DMS153 treated with DMSO at 0.1 percent for 48 hours (cell line): Measurements from ENCODE around the gene MRPL4.

ENCODE experiments used
- DNase-seq: peaks from one replicate; lab custom pipeline; 2025; ENCODE audit not compliant: unreplicated experiment; lab: John Stamatoyannopoulos, UW

The MRPL4 gene

DNA sequence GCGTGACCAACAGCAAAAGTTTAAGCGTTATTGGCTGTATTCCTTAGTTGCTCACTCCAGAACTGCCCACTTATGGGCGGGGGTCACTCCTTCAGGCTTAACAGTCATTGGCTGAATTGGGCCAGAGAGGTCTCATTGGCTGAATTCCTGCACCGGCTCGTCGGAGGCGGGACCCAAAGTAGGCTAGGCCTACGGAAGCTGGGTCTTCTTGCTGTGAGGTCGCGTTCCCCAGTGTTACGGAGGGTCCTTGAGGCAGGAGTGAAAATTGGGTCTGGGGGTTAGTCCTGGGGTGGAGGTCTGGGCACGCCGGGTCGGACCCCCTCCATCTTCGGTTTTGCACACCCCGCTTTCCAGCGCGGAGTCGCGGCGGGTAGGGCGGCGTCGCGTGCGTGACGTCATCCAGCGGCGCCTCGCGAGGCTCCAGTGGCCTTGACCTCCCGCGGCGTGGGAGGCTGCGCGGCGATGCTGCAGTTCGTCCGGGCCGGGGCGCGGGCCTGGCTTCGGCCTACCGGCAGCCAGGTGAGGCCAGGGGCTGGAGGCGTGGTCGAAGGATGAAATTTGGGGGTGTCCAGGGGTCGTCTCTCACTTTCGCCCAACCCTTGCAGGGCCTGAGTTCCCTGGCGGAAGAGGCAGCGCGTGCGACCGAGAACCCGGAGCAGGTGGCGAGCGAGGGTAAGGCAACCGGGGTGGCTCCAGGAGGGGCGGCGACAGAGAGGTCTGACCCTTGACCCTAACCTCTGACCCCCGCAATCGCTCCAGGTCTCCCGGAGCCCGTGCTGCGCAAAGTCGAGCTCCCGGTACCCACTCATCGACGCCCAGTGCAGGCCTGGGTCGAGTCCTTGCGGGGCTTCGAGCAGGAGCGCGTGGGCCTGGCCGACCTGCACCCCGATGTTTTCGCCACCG, at the start of gene MRPL4:
TSS of gene MRPL4 (plus strand) at position 423 of the 903 bp plus-strand sequence. CDS start at position 463, 40 bp downstream.
- DNase-seq, result peak; percentile 96

DNA sequence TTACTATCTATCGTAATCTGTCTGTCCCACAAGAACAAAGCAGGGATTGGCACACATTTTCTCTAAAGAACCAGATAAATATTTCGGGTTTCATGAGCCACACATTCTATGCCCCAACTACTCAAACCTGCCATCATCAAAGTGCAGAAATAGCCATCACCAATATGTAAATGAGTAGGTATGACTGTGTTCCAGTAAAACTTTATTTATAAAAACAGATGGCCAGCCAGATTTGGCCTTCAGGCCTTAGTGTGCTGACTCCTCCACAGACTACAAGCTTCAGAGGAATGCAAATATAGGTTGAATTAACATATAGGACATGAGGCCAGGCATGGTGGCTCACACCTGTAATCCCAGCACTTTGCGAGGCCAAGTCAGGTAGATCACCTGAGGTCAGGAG, 48.3 kb upstream of the MRPL4 start:
- no peak for DNase-seq

DNA sequence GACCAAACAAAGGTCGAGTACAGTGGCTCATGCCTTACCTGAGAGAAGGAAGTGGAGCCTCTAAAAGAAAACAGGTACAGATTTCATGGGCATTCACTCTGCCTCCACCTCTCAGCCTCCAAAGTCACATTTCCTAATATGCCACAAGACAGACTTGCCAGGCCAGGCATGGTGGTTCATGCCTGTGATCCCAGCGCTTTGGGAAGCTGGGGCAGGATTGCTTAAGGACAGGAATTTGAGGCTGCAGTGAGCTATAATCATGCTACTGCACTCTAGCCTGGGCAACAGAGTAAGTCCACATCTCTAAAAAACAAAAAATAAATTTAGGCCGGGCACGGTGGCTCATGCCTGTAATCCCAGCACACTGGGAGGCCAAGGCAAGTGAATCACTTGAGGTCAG, 46.4 kb upstream of the MRPL4 start:
- no peak for DNase-seq

DNA sequence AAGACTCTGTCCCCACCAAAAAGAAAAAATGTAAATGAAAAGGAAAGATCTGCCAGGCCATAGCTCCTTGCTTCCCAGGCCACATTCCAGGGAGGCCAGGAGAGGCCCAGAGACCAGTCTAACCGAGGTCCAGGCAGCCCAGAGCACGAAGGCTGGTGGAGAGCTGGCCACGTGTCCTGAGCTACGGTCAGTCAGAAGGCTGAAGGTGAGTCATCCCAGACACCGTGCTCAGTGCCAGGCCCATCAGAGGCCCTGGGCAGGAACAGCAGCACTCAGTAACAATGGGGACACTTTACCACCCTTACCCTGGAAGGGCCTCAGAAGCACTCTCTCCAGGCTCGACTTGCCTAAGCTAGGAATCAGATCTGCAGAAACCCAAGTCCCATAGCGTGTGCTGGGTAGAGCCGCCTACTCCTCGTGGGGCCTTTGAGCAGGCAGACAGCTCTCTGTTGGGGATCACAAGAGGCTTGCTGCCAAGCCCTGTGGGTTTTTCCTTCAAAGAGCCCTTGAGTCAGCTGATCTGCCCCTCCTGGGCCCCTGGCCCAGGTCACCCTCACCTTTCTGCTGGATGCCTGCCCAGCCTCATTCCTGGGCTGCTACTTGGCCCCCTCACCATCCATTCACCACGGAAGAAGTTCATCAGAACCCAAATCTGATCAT, 45.7 kb upstream of the MRPL4 start:
- no peak for DNase-seq

DNA sequence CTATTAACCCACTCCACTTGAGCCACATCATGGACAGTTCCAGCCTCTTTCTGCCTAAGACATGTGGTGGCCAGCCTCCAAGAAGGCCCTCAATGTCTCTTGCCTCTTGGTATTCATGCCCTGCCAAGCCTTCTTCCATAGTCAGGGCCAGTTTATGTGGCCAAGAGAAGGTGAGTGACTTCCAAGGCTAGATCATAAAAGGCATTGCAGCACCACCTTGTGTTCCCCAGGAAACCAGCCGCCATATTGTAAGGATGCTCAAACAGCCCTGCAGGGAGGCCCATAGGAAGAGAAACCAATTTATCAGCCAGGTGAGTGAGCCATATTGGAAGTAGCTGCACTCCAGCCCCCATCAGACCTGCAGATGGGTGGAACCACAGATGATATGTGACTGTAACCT, 45.0 kb upstream of the MRPL4 start:
- no peak for DNase-seq

DNA sequence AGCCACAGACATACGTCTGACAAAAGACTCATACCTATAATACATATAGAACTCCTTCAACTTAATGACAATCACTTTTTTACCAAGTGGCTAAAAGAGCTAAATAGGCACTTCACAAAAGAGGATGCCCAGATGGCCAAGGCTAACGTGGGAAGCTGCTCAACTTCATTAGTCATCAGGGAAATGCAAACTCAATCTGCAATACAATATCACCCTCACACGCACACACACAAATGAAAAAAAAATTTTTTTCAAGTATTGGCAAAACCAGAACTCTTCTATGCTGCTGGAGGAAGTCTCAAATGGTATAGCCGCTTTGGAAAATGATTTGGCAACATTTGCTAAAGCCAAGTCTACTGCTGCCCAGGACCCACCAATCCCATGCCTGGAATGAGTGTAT, 42.7 kb upstream of the MRPL4 start:
- no peak for DNase-seq

DNA sequence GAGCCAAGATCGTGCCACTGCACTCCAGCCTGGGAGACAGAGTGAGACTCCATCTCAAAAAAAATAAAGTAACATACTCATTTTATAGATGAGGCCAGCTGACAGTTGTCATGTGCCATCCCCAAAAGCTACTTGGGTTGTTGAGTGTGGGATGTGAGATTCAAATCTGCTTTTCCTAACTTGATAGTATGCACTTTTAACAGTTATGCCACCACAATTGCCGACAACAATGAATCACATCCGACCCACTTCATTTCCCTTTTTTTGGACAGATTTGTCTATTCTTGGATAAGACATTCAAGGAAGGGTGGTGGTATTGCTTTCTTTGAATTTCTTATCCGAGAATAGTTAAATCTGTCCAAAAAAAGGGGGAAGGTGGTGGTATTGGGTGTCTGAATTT, 41.0 kb upstream of the MRPL4 start:
- no peak for DNase-seq

DNA sequence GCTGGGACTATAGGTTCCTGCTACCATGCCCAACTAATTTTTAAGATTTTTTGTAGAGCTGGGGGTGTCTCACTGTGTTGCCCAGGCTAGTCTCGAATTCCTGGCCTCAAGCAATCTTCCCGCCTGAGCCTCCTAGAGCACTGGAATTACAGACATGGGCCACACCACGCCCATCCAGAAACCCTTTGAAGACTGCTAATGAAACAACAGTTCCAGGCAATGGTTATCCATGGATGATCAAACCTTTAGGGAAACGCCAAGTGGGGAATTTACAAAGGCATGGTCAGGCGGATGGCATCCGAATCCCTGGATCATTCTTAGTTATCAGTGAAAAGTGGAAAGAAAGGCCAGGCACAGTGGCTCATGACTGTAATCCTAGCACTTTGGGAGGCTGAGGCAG, 40.3 kb upstream of the MRPL4 start:
- no peak for DNase-seq

DNA sequence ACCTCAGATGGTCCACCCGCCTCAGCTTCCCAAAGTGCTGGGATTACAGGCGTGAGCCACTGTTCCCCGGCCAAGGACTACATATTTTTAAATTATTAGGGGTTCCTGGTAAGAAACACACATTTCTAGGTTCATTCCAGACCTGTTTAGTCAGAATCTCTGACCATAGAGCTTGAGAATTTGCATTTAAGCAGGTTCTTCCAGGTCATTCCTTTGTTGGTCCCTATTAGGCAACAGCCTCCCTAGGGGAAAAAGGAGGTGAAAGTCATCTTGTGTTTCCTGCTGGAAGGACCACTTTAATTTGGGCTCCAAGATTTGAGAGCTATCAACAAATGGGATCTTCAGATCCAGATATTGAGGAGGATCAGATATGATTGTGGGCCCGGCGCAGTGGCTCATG, 37.2 kb upstream of the MRPL4 start:
- DNase-seq, result no peak

DNA sequence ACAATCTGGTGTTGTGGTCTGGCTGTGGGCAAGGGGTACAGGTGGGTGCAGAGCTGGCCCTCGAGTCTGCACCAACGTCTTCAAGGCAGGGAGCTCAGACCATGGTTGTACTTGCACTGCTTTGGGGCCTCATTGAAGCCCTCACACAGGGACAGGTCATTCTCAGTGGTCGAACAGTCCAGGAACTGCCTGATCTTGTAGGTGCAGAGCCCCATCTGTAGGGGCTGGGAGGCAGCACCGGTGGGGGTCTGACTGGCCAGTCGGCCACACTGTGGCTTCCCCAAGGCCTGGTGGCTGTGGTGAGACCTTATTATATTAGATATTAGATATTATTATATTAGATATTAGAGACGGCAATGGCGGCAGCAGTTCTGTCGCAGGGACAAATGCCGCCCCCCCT, 34.9 kb upstream of the MRPL4 start:
- no peak for DNase-seq

DNA sequence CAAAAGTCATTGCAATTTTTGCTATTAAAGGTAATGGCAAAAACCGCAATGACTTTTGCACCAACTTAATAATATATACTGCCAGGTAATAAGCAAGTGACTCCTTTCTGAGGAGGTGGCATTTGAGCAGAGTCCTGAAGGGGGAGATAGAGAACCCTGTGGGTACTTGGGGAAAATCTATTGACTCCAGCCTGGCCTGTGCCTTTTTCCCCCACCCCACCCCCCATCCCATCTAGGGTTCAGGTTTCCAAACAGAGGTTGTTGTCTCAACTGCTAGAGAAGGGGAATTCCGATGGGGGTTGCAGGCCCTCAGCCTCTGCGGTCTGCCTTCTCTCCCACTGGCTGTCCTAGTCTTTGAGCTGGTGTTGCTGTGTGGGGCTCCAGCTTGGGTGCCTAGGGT, 32.3 kb upstream of the MRPL4 start:
- no peak for DNase-seq

DNA sequence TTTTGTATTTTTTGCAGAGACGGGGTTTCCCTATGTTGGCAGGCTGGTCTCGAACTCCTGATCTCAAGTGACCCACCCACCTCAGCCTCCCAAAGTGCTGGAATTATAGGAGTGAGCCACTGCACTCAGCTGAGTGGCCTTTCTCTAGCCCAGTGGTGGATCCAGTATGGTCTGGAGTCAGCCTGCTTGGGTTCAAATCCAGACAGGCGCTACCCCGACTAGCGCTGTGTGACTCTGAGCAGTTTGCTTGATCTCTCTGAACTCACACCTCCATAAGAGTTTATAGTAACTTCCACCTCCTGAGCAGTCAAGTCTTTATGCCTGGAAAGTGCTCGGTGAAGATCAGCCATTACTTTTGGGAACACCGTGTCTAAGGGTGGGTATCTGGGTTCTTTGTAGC, 31.3 kb upstream of the MRPL4 start:
- DNase-seq, result no peak

DNA sequence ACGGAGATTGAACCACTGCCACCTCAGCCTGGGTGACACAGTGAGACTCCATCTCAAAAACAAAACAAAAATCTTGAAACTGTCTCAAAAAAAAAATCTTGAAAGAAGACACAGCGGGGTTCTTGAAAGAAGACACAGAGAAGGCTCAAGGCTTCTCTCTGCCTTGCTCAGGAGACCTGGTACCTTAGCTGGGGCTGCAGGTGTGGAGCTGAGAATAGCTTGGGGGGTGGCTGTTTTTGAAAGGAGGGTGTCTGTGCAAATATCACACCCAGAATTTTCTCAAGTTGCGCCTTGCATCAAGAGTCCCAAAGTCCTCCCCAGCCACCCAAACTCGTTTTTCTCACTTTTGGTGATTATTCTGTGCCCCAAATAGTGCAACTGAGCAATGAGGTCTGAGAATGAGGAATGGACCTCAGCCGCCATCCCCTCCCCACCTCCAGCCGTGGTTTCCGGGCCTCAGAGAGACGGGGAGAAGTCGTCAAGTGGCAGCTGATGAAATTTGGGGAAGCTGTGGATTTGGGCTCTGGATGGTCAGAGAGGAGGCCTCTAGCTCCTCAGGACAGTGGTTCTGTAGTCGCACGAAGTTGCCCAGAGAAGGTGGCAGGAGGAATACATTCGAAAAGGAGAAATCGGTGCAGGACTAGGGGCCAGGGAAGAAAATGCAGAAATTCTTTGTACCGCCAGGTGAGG, 29.7 kb upstream of the MRPL4 start:
- no peak for DNase-seq

DNA sequence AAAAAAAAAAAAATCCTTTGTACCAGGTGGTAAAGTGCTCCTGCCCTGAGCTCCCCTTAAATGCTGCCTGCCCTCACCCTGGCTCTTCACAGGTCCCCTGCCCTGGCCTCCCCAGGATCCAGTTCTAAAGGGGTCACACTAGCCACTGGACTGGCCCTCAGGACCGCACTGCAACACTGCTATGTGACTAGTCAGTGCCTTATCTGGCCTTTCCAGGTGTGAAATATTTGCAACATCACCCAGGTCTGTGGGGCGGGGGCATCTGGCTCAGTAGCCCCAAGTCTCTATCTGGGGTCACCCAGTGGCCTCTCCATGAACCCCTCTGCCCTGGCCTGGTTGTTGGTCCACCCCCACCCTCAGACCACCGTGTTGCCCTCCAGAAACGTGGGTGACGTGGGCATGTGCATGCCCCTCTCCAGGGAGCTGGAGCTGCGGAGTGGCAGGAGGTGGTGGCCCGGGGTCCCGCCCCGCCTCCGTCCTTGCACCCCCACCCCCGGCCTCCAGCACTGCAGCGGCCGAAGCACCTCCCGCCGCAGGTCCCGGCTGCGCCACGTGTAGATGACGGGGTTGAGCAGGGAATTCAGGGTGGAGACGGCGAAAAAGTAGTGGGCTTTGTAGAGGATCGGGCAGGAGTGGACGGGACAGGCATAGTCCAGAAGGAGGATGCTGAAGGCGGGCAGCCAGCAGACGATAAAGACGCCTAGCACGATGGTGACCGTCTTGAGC, 28.4 kb upstream of the MRPL4 start:
- DNase-seq, result no peak

DNA sequence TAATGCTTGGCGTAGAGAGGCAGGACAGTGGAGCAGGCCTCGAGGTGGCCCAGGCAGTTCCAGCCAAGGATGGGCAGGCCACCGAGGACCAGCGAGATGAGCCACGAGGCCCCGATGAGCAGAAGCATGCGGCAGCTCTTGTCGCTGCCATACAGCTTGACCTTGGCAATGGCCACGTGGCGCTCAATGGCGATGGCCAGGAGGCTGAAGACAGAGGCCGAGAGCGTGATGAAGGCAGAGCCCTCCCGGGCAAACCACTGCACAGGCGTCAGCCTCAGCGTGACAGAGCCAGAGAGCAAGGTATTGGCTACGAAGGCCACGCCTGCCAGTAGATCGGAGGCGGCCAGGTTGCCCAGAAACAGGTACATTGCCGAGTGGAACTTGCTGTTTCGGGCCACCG, 27.7 kb upstream of the MRPL4 start:
- no peak for DNase-seq

DNA sequence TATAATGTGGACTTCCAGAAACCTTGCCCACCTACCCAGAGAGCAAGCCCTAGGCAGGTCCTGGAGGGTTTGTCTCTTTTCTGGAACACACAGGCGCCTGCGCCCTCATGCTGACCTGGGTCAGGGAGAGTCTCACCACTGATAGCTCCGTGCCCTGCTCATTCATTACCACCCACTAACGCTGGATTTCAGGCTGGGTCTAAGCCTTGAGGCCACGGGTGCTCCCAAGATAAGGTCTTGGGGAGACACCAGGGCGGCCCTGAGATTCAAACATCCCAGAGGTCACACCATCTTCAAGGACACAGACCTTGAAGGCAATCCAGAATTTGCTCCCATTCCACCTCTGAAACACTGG, 26.0 kb upstream of the MRPL4 start:
- DNase-seq, result no peak

DNA sequence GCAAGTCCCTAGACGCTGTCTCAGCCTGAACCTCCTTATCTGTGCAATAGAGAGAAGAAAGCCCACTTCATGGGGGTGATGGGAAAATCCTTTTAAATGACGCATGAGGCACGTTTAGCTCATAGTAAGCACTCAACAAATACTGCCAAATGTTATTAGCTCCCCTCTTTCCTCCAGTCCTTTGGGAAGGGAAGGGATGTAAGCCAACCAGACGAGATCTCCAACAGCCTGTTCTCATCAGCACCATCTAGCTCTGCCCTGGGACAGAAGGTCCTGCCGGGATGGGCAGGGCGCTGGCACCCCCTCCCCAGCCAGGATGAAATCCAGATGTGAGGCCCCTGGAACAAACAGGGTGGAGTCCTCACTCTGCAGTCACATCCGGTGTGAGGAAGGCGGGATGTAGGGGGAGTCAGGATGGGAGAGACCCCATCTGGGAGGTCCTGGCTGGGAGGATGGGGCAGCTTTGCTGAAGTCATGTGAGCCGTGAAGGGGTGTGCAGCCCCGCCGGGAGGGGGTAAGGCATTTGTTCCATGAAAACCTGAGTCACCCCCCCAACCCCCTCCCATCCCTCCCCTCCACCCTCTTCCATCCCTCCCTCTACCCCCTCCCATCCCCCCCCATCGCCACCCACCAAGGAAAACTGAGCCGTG, 25.5 kb upstream of the MRPL4 start:
- no peak for DNase-seq

DNA sequence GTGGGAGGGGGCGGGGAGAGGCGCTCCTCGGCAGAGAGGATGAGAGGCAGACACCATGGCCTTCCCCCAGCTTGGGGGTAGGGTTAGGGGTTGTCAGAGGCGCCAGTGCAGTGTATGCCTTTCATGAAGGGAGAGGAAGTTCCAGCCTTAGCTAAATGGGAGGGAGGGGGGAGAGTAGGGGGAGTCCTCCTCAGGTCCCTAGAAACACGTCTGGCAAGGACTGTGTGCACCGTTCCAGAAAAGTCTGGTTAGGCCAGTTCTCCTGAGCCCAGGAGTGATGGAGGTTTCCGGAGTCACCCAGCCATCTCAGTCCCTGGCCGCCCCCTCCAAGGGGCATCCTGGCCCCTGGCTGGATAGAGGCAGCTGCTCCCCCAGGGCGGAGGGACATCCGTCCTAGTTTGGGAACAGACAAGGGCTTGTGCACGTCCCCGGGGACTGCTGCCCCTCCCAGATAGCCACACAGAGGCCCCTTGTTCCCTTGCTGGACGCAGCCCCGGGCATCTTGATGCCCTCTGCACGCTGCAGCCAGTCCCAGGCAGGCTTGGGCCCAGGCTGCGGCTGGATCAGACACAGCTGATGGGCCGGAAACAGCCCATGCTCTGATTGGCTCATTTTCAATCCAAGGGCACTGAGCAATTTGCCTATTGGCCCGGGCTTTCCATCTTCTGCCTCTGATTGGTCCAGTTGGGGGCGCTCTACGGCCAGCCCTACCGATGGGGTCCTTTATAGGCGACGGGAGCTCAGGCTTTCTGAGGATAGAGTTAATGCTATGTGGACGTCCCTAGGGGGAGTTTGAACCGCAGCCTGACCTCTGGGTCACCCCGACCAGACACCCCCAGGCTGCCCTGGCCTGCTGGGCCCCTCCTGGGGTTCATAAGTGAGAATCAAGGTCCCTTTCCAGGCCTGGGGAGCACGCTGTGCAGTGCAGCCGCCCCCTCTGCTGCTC, 24.7 kb upstream of the MRPL4 start:
- no peak for DNase-seq

DNA sequence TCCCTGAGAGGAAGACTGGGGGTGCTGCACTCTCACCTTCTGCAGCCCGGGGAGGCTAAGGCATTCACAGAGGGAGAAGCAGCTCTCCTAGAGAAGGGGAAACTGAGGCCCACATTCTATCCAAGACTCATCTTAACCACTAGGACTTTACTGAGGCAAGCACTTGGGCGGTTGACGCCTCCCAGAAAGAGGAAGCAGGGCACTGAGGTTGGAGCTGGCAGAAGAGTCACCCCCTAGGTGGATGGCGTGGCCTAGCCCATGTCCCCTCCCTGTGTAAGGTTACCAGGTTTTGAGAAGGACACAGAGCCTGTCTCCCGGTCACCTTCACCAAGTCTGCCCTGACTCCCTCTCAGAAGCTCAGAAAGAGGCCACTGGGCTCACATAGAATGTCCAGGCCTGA, 23.6 kb upstream of the MRPL4 start:
- no peak for DNase-seq

DNA sequence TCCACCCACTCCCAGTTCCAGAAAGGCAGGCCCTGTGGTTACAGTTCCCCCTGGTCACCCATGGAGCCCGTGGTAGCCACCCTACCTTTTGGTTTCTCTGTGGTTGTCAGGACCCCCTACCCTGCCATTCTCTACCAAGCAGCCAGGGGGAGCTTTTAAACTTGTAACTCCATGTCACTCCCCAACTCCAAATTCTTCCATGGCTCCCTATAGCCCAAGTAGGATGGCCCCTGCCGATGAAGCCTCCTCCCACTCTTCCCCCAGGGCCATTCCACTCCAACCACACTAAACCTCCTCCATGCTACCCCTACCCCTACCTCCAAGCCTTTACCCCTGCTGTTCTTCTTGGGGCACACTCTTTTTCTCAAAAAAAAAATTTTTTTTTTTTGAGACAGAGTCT, 23.1 kb upstream of the MRPL4 start:
- DNase-seq, result peak; percentile 27
